KMS-11 (cell line): ENCODE results near the gene SYNE1.

ENCODE experiments used
- H2AFZ ChIP-seq: fragments of 200-600 bp; sonication (generic); 2 replicates; pipeline ENCODE4 v1.6.1; 2016; ENCODE audit warnings: antibody characterized with exemption, mixed run types, low read depth
- H3K27ac ChIP-seq: fragments of 200-600 bp; sonication (generic); 2 replicates; pipeline ENCODE4 v1.6.1; 2016; ENCODE audit warnings: mild to moderate bottlenecking, mixed run types
- H3K27me3 ChIP-seq: fragments of 200-600 bp; sonication (generic); 2 replicates; pipeline ENCODE4 v1.6.1; 2017; ENCODE audit warnings: mild to moderate bottlenecking, low read depth, mixed run types, moderate library complexity; ENCODE audit not compliant: insufficient read depth
- H3K36me3 ChIP-seq: fragments of 200-600 bp; sonication (generic); 2 replicates; pipeline ENCODE4 v1.6.1; 2017; ENCODE audit warnings: mild to moderate bottlenecking, mixed run types; ENCODE audit not compliant: insufficient read depth
- H3K4me1 ChIP-seq: fragments of 200-600 bp; sonication (generic); 2 replicates; pipeline ENCODE4 v1.6.1; 2016; ENCODE audit warnings: mild to moderate bottlenecking, low read depth, mixed run types; ENCODE audit not compliant: poor library complexity, severe bottlenecking
- H3K4me2 ChIP-seq: fragments of 200-600 bp; sonication (generic); 2 replicates; pipeline ENCODE4 v1.7.0; 2016; ENCODE audit warnings: mild to moderate bottlenecking, mixed run types
- H3K4me3 ChIP-seq: fragments of 200-600 bp; sonication (generic); IDR thresholded peaks from 2 replicates; pipeline ENCODE4 v1.6.1; 2017; ENCODE audit warnings: low read depth, low read length, mixed read lengths; ENCODE audit not compliant: insufficient read depth
- H3K79me2 ChIP-seq: fragments of 200-600 bp; sonication (generic); 2 replicates; pipeline ENCODE4 v1.6.1; 2016; ENCODE audit warnings: low read depth, mixed run types; ENCODE audit not compliant: insufficient read depth
- H3K9ac ChIP-seq: fragments of 200-600 bp; sonication (generic); 2 replicates; pipeline ENCODE4 v1.6.1; 2016; ENCODE audit warnings: mild to moderate bottlenecking, mixed run types
- H4K20me1 ChIP-seq: fragments of 200-600 bp; sonication (generic); 2 replicates; pipeline ENCODE4 v1.6.1; 2016; ENCODE audit warnings: mild to moderate bottlenecking, mixed run types; ENCODE audit not compliant: insufficient read depth
- TF ChIP-seq, protein P1 (sequence below): fragments of 200-600 bp; sonication (generic); conservative IDR thresholded peaks from 2 replicates; pipeline ENCODE4 v1.6.1; 2017; ENCODE audit warnings: low read depth, mild to moderate bottlenecking, antibody characterized with exemption, low read length, moderate library complexity, mixed read lengths

The SYNE1 gene

DNA sequence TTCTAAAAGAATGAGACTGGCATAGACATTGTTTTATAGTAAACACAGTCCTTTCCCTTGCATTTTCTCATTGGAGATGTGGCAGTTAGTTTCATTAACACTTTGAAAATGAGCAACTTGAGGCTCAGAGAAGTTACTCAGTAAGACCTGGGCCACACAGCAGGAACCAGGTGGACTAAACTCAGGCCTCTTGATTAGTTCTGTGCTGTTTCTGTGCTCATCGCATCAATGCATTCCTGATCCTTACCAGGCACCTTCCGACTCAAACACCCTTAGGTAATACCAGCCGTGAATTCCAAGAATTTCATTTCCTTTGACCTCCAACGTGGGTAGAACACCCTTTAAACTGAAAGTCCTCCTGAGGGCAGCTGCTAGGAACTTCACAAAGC, 466.9 kb downstream of the SYNE1 start:
- Histone ChIP-seq H4K20me1 (no peaks in the 10 kb centered on the region), H3K4me3 (no peak overlapping the region), H3K27me3 (no peaks in the 10 kb centered on the region), H3K4me1 (no peaks in the 10 kb centered on the region), H3K4me2 (no peak overlapping the region), H3K27ac (no peak overlapping the region), H3K36me3 (no peaks in the 10 kb centered on the region), H3K9ac (no peak overlapping the region), H2AFZ (no peak overlapping the region), H3K79me2 (no peaks in the 10 kb centered on the region)
- TF ChIP-seq, protein P1, sequence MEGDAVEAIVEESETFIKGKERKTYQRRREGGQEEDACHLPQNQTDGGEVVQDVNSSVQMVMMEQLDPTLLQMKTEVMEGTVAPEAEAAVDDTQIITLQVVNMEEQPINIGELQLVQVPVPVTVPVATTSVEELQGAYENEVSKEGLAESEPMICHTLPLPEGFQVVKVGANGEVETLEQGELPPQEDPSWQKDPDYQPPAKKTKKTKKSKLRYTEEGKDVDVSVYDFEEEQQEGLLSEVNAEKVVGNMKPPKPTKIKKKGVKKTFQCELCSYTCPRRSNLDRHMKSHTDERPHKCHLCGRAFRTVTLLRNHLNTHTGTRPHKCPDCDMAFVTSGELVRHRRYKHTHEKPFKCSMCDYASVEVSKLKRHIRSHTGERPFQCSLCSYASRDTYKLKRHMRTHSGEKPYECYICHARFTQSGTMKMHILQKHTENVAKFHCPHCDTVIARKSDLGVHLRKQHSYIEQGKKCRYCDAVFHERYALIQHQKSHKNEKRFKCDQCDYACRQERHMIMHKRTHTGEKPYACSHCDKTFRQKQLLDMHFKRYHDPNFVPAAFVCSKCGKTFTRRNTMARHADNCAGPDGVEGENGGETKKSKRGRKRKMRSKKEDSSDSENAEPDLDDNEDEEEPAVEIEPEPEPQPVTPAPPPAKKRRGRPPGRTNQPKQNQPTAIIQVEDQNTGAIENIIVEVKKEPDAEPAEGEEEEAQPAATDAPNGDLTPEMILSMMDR = no peak

DNA sequence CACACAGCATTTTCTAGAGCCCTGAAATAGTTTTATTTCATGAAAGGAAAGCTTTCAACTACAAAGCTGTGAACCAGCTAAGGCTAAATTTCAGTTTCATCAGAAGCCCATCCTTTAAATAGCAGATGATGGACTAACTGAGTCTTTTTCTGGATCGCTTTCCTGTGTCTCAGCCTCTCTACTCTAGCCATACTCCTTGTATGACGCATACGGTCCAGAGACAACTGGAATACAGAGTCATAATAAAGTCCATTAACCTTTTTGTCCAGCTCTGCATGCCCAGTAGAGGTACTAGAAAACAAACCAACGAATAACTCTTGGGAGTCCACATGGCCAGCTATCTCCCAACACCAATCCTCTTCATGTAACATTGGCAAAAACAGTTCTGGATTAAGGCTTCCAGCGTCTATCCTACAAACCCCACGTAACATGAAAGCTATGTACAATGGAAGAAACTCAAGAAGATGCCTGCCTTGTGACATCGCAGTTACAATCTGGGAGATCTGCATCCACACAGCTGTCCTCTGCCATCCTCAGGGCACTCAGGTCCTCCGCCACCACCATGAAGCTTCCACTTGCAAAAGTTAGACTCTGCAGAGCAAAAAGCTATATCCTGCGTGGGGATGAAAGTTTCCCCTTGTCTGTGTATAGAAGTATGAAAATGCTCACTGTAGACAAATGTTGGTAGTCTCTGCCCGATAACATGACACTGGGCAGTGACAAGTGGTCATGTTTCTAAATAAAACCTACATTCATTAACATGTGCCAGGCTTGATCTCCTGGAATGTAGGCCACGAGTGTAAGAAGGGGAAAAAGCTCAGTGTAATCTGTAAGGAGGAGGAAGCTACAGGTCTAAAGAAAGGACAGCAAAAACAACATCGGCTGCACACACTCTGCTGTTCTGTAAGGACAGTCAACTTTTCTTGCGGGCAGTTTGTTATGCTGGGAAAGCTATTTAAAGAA, 469.2 kb downstream of the SYNE1 start:
- TF ChIP-seq, protein P1 = no peak
- H3K79me2 ChIP-seq = no peaks in the 10 kb centered on the region
- H3K9ac ChIP-seq = no peak overlapping the region
- H3K4me3 ChIP-seq = no peak overlapping the region
- H3K36me3 ChIP-seq = no peaks in the 10 kb centered on the region
- H3K27me3 ChIP-seq = no peaks in the 10 kb centered on the region
- H2AFZ ChIP-seq = no peak overlapping the region
- H3K4me2 ChIP-seq = no peak overlapping the region
- no peak overlapping the region for H3K27ac ChIP-seq
- H4K20me1 ChIP-seq = no peaks in the 10 kb centered on the region
- H3K4me1 ChIP-seq = no peaks in the 10 kb centered on the region

DNA sequence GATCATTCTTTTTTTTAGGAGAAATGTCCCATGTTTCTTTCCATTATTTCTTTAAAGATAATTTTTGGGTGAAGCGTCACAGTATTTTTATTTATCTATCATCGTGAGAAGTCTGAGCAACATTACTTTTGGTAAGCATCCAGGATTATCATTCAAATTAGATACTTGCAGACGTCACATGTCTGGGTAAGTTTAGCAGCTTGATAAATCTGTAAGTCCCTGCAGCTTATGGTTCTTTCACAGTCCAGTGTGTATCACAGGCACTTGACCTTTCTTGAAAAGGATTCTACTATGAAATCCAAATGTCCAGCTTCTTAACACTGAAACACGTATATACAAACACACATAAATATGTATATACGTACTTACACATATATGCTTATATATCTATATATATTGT, 470.3 kb downstream of the SYNE1 start:
- H3K4me3 ChIP-seq = no peak overlapping the region
- H3K4me2 ChIP-seq = no peak overlapping the region
- H3K79me2 ChIP-seq = no peaks in the 10 kb centered on the region
- H3K9ac ChIP-seq = no peak overlapping the region
- peaks cover under 1% of the 10 kb centered on the region for H3K4me1 ChIP-seq
- H2AFZ ChIP-seq = no peak overlapping the region
- no peak overlapping the region for H3K27ac ChIP-seq
- TF ChIP-seq, protein P1 = no peak
- H3K27me3 ChIP-seq = no peaks in the 10 kb centered on the region
- H4K20me1 ChIP-seq = no peaks in the 10 kb centered on the region
- H3K36me3 ChIP-seq = no peaks in the 10 kb centered on the region

DNA sequence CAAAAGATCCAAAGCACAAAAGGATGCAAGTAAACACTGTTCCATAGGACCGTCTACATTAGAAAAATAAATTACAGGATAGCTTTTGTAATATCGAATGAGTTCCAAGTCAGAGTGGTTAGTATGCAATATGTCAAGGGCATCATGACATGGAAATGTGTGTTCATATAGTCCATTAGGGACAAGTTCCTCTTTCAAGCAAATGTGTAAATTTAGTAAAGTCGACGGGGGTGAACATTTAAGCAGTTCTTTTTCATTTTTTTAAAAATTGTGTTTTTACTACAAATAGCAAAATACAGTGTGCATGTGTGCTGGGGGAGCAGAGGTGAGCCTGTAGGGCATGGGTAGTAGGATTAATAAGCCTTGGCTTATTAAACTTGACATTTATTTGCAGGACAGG, 470.7 kb downstream of the SYNE1 start:
- Histone ChIP-seq H2AFZ (no peak overlapping the region), H3K79me2 (no peaks in the 10 kb centered on the region), H3K27ac (no peak overlapping the region), H3K27me3 (no peaks in the 10 kb centered on the region), H3K36me3 (no peaks in the 10 kb centered on the region), H3K4me3 (no peak overlapping the region), H3K4me2 (no peak overlapping the region), H4K20me1 (no peaks in the 10 kb centered on the region), H3K4me1 (peaks cover 5% of the 10 kb centered on the region), H3K9ac (no peak overlapping the region)
- TF ChIP-seq, protein P1 = no peak
